ENCODE measurements around the gene RAB37.

DNA sequence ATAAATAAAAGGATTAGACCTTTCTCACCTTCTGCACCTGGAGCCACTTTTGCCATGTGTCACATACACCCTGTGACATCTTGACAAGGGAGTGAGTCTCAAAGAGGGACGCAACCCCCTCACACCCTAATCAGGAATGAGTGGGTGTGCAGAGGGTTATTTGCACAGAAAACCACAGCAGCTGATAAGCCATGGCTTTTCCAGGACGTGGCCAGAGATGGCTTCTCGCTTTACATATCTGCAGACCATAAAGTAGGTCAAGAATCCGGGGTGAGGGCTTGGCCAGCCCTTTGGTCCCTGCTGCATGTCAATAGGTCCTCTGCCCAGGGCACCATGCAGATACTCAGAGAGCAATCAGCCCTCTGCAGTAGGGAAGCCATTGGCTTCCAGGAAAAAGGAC is 21.9 kb upstream of the RAB37 start:
- TF ChIP-seq CTCF (IDR thresholded peaks at IDR 0.05; ENCODE audit: low read length) (no peak), EZH2 (IDR thresholded peaks at IDR 0.05; ENCODE audit: borderline replicate concordance, low read length) (no peak)
